Activated naive CD4-positive, alpha-beta T cell treated with anti-CD3 and anti-CD28 coated beads, Interleukin-2, amount 50 U/mL, for 24 hours (primary cell): ENCODE data around the gene HNRNPF.
"Not testable (repeated sequence)": the region's sequence is repeated elsewhere in the genome, so short reads cannot be mapped to it uniquely, and the experiment has no call there.

Experiments
- H3K27ac Mint-ChIP-seq: one replicate; pipeline ENCODE4 v1.8.0; 2021; ENCODE audit warnings: mild to moderate bottlenecking, mixed read lengths
- H3K27me3 Mint-ChIP-seq: one replicate; pipeline ENCODE4 v1.8.0; 2021; ENCODE audit warnings: mixed read lengths
- H3K36me3 Mint-ChIP-seq: one replicate; pipeline ENCODE4 v1.8.0; 2021; ENCODE audit warnings: mixed read lengths
- H3K4me1 Mint-ChIP-seq: one replicate; pipeline ENCODE4 v1.8.0; 2021; ENCODE audit warnings: mixed read lengths
- H3K4me3 Mint-ChIP-seq: one replicate; pipeline ENCODE4 v1.8.0; 2021; ENCODE audit warnings: mild to moderate bottlenecking, mixed read lengths
- H3K9me3 Mint-ChIP-seq: one replicate; pipeline ENCODE4 v1.8.0; 2021; ENCODE audit warnings: mixed read lengths

Gene HNRNPF

DNA sequence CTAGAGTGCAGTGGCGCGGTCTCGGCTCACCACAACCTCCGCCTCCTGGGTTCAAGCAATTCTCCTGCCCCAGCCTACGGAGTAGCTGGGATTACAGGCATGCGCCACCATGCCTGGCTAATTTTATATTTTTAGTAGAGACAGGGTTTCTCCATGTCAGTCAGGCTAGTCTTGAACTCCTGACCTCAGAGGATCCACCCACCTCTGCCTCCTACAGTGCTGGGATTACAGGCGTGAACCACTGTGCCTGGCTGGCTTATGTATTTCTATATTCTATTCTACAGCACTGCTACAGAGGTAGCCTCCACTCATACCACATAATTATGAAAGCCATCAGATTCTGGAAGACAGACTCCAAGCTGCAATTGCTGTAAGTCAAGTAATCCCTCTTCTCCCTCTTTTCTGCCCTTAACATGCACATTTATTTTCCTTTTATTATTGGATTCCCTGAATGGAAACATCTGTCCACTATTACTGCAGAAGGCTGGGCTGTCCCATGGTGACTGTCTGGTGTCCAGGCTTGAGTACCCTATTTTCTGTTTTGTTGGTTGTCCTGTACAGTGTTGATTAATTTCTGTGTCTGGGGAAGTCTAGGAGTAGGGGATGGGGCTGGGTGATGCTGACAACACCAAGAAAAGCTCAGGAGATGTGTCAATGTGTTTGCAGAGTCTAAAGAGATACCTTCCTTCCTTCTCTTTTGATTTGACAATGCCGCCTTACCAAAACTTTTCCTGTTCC, 22.1 kb upstream of the HNRNPF start:
- Mint-ChIP-seq H3K4me1 (peaks cover 23% of the 10 kb centered on the region), H3K4me3 (no peak overlapping the region), H3K27ac (no peak overlapping the region), H3K9me3 (no peaks in the 10 kb centered on the region), H3K27me3 (no peaks in the 10 kb centered on the region), H3K36me3 (peaks cover 2% of the 10 kb centered on the region)

- Mint-ChIP-seq H3K27ac (peak overlapping the region; percentile 92), H3K4me1 (peaks cover 24% of the 10 kb centered on the region), H3K4me3 (peak overlapping the region; percentile 79), H3K9me3 (no peaks in the 10 kb centered on the region), H3K36me3 (no peaks in the 10 kb centered on the region), H3K27me3 (no peaks in the 10 kb centered on the region)
These were observed 18.3 kb upstream of the HNRNPF start for GRCh38 chr10:43427166-43427825.

DNA sequence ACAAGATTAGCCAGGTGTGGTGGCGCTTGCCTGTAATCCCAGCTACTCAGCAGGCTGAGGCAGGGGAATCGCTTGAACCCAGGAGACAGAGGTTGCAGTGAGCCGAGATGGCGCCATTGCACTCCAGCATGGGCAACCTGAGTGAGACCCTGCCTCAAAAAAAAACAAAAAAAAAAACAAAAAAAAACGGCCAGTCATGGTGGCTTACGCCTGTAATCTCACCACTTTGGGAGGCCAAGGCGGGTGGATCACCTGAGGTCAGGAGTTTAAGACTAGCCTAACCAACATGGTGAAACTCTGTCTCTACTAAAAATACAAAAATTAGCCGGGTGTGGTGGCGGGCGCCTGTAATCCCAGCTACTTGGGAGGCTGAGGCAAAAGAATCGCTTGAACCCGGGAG, 17.5 kb upstream of the HNRNPF start:
- H3K27ac Mint-ChIP-seq: not testable (repeated sequence)

GRCh38 chr10:43424416-43424815, 15.4 kb upstream of the HNRNPF start:
- Mint-ChIP-seq H3K9me3 (no peaks in the 10 kb centered on the region), H3K36me3 (no peaks in the 10 kb centered on the region), H3K27me3 (no peaks in the 10 kb centered on the region), H3K4me1 (peaks cover 39% of the 10 kb centered on the region), H3K4me3 (no peak overlapping the region), H3K27ac (no peak overlapping the region)

More for the DNA sequence above, 17.5 kb upstream of the HNRNPF start:
- not testable (repeated sequence) for H3K9me3 Mint-ChIP-seq, H3K4me3 Mint-ChIP-seq, H3K27me3 Mint-ChIP-seq, H3K36me3 Mint-ChIP-seq
- peaks cover 27% of the 10 kb centered on the region for H3K4me1 Mint-ChIP-seq

DNA sequence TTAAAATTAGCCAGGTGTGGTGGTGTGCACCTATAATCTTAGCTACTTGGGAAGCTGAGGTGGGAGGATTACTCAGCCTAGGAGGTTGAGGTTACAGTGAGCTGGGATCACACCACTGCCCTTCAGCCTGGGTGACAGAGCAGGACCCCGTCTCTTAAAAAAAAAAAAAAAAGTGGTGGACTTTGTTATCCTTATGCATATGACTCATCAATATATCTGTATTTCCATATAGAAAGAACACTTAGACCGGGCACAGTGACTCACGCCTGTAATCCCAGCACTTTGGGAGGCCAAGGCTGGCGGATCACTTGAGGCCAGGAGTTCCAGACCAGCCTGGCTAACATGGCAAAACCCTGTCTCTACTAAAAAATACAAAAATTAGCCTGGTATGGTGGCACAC, 13.0 kb upstream of the HNRNPF start:
- H3K27me3 Mint-ChIP-seq: not testable (repeated sequence)
- H3K4me3 Mint-ChIP-seq: peak overlapping the region; percentile 41

DNA sequence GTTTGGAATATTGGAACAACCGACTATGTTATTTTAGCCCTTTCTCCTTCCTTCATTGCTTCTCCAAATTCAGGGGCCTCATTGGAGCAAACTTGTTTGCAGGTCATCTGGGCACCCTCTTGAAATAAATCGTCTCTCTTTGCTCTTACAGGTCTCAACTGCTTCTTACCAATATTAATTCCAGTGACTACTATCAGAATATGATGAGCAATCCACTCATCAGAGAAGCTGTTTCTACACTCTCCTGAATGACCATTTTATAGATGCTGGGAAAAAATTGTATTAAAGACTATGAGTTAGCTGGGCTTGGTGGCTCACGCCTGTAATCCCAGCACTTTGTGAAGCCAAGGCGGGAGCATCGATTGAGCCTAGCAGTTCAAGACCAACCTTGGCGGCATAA, 12.5 kb upstream of the HNRNPF start:
- Mint-ChIP-seq H3K36me3 (no peaks in the 10 kb centered on the region), H3K27me3 (no peaks in the 10 kb centered on the region), H3K9me3 (no peaks in the 10 kb centered on the region), H3K27ac (peak overlapping the region; percentile 62), H3K4me1 (peaks cover 45% of the 10 kb centered on the region), H3K4me3 (peak overlapping the region; percentile 41)

More for the DNA sequence above, 13.0 kb upstream of the HNRNPF start:
- H3K27ac Mint-ChIP-seq: peak overlapping the region; percentile 65
- peaks cover 45% of the 10 kb centered on the region for H3K4me1 Mint-ChIP-seq
- not testable (repeated sequence) for H3K9me3 Mint-ChIP-seq, H3K36me3 Mint-ChIP-seq

- H3K27me3 Mint-ChIP-seq: no peaks in the 10 kb centered on the region
- H3K9me3 Mint-ChIP-seq: no peaks in the 10 kb centered on the region
- peak overlapping the region; percentile 97 for H3K27ac Mint-ChIP-seq
- peak overlapping the region; percentile 92 for H3K4me3 Mint-ChIP-seq
- no peaks in the 10 kb centered on the region for H3K36me3 Mint-ChIP-seq
- peaks cover 45% of the 10 kb centered on the region for H3K4me1 Mint-ChIP-seq
These were observed 12.2 kb upstream of the HNRNPF start for GRCh38 chr10:43421201-43421507.

DNA sequence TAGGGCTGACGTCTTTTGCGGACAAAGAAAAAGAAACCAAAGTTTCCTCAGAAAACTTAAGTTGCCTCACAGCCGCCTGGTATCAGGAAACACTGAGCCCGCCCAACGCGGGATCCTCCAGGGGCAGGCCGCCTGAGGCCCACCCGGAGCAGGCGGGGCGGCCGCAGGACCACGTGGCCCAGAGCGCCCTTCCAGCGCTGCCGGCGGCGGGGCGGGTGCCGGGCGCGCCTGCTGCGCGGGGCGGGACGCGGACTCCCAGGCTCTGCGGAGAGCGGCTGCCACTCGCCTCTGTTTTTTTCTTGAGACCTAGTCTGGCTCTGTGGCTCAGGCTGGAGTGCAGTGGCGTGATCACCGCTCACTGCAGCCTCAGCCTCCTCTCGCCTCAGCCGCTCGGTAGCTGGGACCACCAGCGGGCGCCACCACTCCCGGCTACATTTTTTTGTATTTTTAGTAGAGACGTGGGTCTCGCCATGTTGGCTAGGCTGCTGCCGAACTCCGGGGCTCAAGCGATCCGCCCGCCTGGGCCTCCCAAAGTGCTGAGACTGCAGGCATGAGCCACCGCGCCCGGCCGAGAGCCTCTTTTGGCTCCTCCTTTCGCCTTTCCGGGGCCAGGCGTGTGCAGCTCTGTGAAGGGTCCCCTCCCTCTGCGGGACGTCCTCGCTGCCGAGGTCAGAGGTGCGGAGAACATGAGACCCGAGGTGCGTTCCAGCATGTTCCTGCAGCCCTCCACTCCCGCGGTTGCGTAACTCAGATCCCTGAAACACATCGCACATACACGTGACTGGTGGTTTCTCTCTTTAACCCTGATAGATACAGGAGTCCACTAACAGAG, 11.6 kb upstream of the HNRNPF start:
- Mint-ChIP-seq H3K4me1 (peaks cover 40% of the 10 kb centered on the region), H3K27me3 (no peaks in the 10 kb centered on the region), H3K27ac (peak overlapping the region; percentile 97), H3K9me3 (no peaks in the 10 kb centered on the region), H3K36me3 (no peaks in the 10 kb centered on the region), H3K4me3 (peak overlapping the region; percentile 92)

DNA sequence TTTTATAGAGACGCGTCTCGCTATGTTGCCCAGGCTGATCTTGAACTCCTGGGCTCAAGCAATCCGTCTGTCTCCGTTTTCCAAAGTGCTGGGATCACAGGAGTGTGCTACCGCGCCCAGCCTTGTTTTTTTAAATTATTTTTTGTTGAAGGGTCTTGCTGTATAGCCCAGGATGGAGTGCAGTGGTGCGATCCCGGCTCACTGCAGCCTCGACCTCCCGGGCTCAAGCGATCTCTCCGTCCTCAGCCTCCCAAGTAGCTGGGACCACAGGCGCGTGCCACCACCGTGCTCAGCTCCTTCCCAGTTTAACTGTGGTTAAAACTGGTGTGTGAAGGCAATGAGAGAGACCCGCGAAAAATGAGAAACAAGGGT, 11.0 kb upstream of the HNRNPF start:
- H3K36me3 Mint-ChIP-seq: no peaks in the 10 kb centered on the region
- peak overlapping the region; percentile 67 for H3K4me3 Mint-ChIP-seq
- no peaks in the 10 kb centered on the region for H3K27me3 Mint-ChIP-seq
- H3K9me3 Mint-ChIP-seq: no peaks in the 10 kb centered on the region
- peaks cover 40% of the 10 kb centered on the region for H3K4me1 Mint-ChIP-seq
- peak overlapping the region; percentile 88 for H3K27ac Mint-ChIP-seq

DNA sequence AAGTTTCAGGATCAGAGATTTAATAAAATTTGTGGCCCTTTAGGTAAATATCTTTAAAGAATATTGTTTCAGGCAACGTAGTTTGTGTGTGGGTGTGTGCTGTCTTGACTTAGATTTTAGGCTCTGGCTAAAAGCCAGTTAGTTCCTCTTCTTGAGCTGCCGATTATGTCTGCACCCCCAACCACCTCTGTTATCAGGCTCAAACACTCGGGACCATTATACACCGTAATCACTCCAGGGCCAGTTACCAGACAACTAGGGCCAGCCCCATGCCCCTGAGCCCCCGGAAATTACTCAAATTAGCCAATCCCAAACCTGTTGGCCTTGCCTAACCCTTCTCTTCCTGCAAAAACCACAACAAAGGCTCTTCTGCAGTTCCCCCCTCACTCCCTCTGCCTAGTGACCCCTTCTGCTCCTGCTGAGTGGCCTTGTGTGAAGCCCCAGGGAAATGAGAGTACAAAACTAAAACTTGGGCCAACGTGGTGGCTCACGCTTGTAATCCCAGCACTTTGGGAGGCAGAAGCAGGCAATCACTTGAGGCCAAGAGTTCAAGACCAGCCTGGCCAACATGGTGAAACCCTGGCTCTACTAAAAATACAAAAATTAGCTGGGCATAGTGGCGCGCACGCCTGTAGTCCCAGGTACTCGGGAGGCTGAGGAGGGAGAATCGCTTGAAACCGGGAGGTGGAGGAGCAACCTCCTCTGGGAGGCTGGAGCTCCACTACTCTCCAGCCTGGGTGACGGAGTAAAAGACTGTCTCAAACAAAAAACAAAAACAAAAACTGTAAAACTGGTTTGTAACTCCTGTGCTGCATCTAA, 9.2 kb upstream of the HNRNPF start:
- peaks cover 40% of the 10 kb centered on the region for H3K4me1 Mint-ChIP-seq
- H3K27ac Mint-ChIP-seq: peak overlapping the region; percentile 79
- no peaks in the 10 kb centered on the region for H3K9me3 Mint-ChIP-seq
- no peaks in the 10 kb centered on the region for H3K27me3 Mint-ChIP-seq
- H3K4me3 Mint-ChIP-seq: peak overlapping the region; percentile 36
- H3K36me3 Mint-ChIP-seq: no peaks in the 10 kb centered on the region

DNA sequence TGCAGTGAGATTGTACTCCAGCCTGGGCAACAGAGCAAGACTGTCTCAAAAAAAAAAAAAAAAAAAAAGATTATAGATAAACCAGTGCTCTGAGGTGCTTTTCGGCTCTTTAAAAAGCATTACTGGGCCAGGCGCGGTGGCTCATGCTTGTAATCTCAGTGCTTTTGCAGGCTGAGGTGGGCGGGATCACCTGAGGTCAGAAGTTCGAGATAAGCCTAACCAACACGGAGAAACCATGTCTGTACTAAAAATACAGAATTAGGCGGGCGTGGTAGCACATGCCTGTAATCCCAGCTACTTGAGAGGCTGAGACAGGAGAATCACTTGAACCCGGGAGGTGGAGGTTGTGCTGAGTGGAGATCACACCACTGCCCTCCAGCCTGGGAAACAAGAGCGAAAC, 6.6 kb upstream of the HNRNPF start:
- no peaks in the 10 kb centered on the region for H3K36me3 Mint-ChIP-seq
- H3K4me1 Mint-ChIP-seq: peaks cover 29% of the 10 kb centered on the region
- H3K4me3 Mint-ChIP-seq: no peak overlapping the region
- no peaks in the 10 kb centered on the region for H3K9me3 Mint-ChIP-seq
- no peaks in the 10 kb centered on the region for H3K27me3 Mint-ChIP-seq
- no peak overlapping the region for H3K27ac Mint-ChIP-seq

DNA sequence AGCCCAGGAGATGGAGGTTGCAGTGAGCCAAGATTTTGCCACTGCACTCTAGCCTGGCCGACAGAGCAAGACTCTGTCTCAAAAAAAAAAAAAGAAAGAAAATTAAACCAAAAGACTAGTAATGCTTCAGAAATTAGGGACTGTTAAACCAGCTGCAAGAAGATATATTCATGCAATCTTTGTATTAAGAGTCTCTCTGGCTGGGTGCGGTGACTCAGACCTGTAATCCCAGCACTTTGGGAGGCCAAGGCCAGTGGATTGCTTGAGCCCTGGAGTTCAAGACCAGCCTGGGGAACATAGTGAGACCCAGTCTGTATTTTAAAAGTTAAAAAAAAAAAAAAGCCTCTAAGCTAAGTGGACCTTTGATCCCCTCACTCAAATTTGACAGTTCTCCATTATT, 2.5 kb upstream of the HNRNPF start:
- Mint-ChIP-seq H3K36me3 (peaks cover 3% of the 10 kb centered on the region), H3K27me3 (no peaks in the 10 kb centered on the region), H3K27ac (no peak overlapping the region), H3K9me3 (no peaks in the 10 kb centered on the region), H3K4me1 (peaks cover 11% of the 10 kb centered on the region), H3K4me3 (no peak overlapping the region)

DNA sequence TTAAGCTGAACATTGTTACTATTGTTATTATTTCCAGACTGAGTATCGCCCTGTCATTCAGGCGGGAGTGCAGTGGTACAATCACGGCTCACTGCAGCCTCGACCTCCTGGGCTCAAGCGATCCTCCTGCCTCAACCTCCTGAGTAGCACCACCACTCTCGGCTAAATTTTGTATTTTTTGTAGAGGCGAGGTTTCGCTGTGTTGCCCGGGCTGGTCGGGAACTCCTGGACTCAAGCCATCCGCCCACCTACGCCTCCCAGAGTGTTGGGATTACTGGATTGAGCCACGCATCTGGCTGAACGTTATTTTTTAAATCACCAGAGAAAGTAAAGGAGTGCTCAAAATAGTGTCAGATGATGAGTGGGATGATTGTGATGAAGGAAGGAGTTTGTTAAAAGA, 1.4 kb upstream of the HNRNPF start:
- peak overlapping the region; percentile 99 for H3K4me3 Mint-ChIP-seq
- H3K9me3 Mint-ChIP-seq: no peaks in the 10 kb centered on the region
- H3K4me1 Mint-ChIP-seq: peaks cover 11% of the 10 kb centered on the region
- H3K27me3 Mint-ChIP-seq: no peaks in the 10 kb centered on the region
- peaks cover 6% of the 10 kb centered on the region for H3K36me3 Mint-ChIP-seq
- peak overlapping the region; percentile 99 for H3K27ac Mint-ChIP-seq

DNA sequence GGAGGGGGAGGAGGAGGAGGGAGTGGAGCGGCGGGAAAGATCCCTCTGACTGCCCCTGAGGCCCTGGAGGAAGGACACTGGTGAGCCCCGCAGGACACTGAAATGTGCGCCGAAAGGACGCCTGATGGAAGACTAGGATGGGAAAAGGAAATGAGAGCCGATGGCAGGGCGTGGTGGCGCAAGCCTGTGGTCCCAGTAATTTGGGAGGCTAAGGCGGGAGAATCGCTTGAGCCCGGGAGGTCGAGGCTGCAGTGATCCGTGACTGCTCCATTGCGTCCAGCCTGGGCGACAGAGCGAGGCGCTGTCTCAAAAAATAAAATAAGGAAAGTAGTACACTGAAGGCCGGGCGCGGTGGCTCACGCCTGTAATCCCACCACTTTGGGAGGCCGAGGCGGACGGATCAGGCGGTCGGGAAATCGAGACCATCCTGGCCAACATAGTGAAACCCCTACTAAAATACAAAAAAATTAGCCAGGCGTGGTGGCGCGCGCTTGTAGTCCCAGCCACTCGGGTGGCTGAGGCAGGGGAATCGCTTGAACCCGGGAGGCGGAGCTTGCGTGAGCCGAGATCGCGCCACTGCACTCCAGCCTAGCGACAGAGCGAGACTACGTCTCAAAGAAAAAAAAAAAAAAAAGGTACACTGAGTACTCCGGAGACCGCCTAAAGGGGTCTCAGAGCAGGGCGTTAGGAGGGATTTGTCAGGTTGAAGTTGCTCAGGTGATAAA, 561 bp upstream of the HNRNPF start:
- Mint-ChIP-seq H3K4me3 (peak overlapping the region; percentile 99), H3K4me1 (peaks cover 15% of the 10 kb centered on the region), H3K36me3 (peaks cover 10% of the 10 kb centered on the region), H3K9me3 (no peaks in the 10 kb centered on the region), H3K27me3 (no peaks in the 10 kb centered on the region), H3K27ac (peak overlapping the region; percentile 99)

DNA sequence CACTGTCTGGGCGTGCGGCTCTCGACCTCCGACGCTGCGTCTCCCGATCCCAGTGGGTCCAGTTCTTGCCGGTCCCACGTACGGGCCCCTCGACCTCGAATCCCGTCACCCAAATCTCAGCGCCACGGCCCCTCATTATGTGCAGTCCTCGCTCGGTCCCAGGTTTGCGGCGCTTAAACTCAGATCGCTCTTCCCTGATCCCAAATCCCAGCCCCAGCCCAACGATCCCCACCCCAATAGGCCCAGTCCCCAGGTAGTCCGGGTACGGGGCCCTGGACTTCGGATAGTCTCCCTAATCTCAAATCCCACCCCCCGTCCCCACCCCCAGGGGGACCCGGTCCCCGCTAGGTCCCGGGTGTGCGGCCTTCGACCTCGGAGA, 666 bp downstream of the HNRNPF start:
- Mint-ChIP-seq H3K4me3 (peak overlapping the region; percentile 99), H3K9me3 (no peaks in the 10 kb centered on the region), H3K27me3 (no peaks in the 10 kb centered on the region), H3K27ac (peak overlapping the region; percentile 99), H3K4me1 (peaks cover 25% of the 10 kb centered on the region), H3K36me3 (peaks cover 11% of the 10 kb centered on the region)
